SK-N-SH (cell line): Measurements from ENCODE around the gene SLC35F5. TPM values are rescaled to one million over a fixed set of nuclear protein-coding genes. Genes with fewer than 3 reads are reported as not detected.

Experiments used
- CTCF ChIA-PET: fragments of 300-600, 350-600 bp; formaldehyde crosslinking; extraction: SDS; loops from one replicate; lab custom pipeline; 2021; lab: Yijun Ruan, JAX
- POLR2A ChIA-PET: fragments of 350-600 bp; sonication (Branson Sonifier 250); formaldehyde crosslinking; extraction: SDS; loops from one replicate; lab custom pipeline; 2020; ENCODE audit warnings: antibody characterized with exemption, inconsistent platforms; lab: Yijun Ruan, JAX
- DNase-seq: peaks from one replicate; pipeline ENCODE4 v3.0.0; 2012
- H2AFZ ChIP-seq: fragments of 200-600 bp; sonication (generic); 2 replicates; pipeline ENCODE4 v1.8.1; 2016; ENCODE audit warnings: antibody characterized with exemption, mild to moderate bottlenecking, low read depth
- H3F3A ChIP-seq: fragments of 200-600 bp; sonication (generic); replicated peaks from 2 replicates; pipeline ENCODE3; 2016; ENCODE audit warnings: antibody characterized with exemption, mild to moderate bottlenecking; ENCODE audit not compliant: insufficient read depth
- H3K27ac ChIP-seq, 2 experiments: fragments of 200-500 bp in 1 of 2; fragments of 200-600 bp in 1 of 2; sonication (Bioruptor generic) in 1 of 2; sonication (generic), shearing (Covaris generic) in 1 of 2; 2 replicates each; pipeline versions ENCODE4 v1.5.1 to v1.6.1; 2014 to 2016; ENCODE audit warnings: low read depth in 2 of 2, inconsistent platforms in 1 of 2, low read length in 1 of 2, mild to moderate bottlenecking in 1 of 2, mixed read lengths in 1 of 2
- H3K27me3 ChIP-seq: fragments of 200-600 bp; sonication (generic), shearing (Covaris generic); 2 replicates; pipeline ENCODE4 v1.6.1; 2016; ENCODE audit warnings: mixed run types; ENCODE audit not compliant: insufficient read depth
- H3K36me3 ChIP-seq, 2 experiments: fragments of 200-500 bp in 1 of 2; fragments of 200-600 bp in 1 of 2; sonication (Bioruptor generic) in 1 of 2; sonication (generic) in 1 of 2; replicated peaks in 1 of 2; 2 replicates each; pipeline versions ENCODE3 to v1.5.1; 2014 to 2016; ENCODE audit warnings: low read length in 1 of 2, mild to moderate bottlenecking in 1 of 2; ENCODE audit not compliant: insufficient read depth in 2 of 2, control insufficient read depth in 1 of 2
- H3K4me1 ChIP-seq, 2 experiments: fragments of 200-500 bp in 1 of 2; fragments of 200-600 bp in 1 of 2; sonication (Bioruptor generic) in 1 of 2; sonication (generic), shearing (Covaris generic) in 1 of 2; 2 replicates each; pipeline versions ENCODE4 v1.5.1 to v1.6.1; 2014 to 2016; ENCODE audit warnings: low read depth in 1 of 2, low read length in 1 of 2, mixed run types in 1 of 2; ENCODE audit not compliant: insufficient read depth in 2 of 2, control insufficient read depth in 1 of 2
- H3K4me2 ChIP-seq: fragments of 200-600 bp; sonication (generic), shearing (Covaris generic); 2 replicates; pipeline ENCODE4 v1.6.1; 2017; ENCODE audit warnings: mixed run types
- H3K4me3 ChIP-seq, 2 experiments: fragments of 200-500 bp in 1 of 2; fragments of 200-600 bp in 1 of 2; sonication (Bioruptor generic) in 1 of 2; sonication (generic), shearing (Covaris generic) in 1 of 2; 2 replicates each; pipeline versions ENCODE4 v1.5.1 to v1.8.1; 2014 to 2016; ENCODE audit warnings: low read depth in 2 of 2, inconsistent platforms in 1 of 2, low read length in 1 of 2, mild to moderate bottlenecking in 1 of 2, mixed read lengths in 1 of 2, moderate library complexity in 1 of 2
- H3K79me2 ChIP-seq: fragments of 200-600 bp; sonication (generic); 2 replicates; pipeline ENCODE4 v1.8.1; 2017; ENCODE audit warnings: mild to moderate bottlenecking; ENCODE audit not compliant: insufficient read depth
- H3K9ac ChIP-seq: fragments of 200-600 bp; sonication (generic); 2 replicates; pipeline ENCODE4 v1.6.1; 2017; ENCODE audit warnings: mixed run types
- H3K9me2 ChIP-seq: fragments of 200-600 bp; sonication (generic); 2 replicates; pipeline ENCODE4 v1.6.1; 2017; ENCODE audit warnings: mixed run types
- H3K9me3 ChIP-seq: fragments of 200-600 bp; sonication (generic); 2 replicates; pipeline ENCODE4 v1.6.1; 2017; ENCODE audit warnings: mixed run types, mild to moderate bottlenecking, moderate library complexity
- H4K20me1 ChIP-seq: fragments of 200-600 bp; sonication (generic); 2 replicates; pipeline ENCODE4 v1.6.1; 2017; ENCODE audit warnings: mild to moderate bottlenecking, mixed run types; ENCODE audit not compliant: insufficient read depth
- CHD2 ChIP-seq: fragments of 150-350 bp; IDR thresholded peaks from 2 replicates; pipeline ENCODE4 v1.6.1; 2018; ENCODE audit warnings: low read length; ENCODE audit not compliant: partially characterized antibody
- FOXJ3 ChIP-seq: sonication (generic); formaldehyde crosslinking; IDR thresholded peaks from 2 replicates; pipeline ENCODE4 v1.5.1; 2020; ENCODE audit warnings: mild to moderate bottlenecking, missing genetic modification reagents
- FOXM1 ChIP-seq: IDR thresholded peaks from 2 replicates; pipeline ENCODE4 v1.4.0; 2012; ENCODE audit warnings: low read depth, mild to moderate bottlenecking
- JUND ChIP-seq: IDR thresholded peaks from 2 replicates; pipeline ENCODE4 v1.4.0; 2012
- MEF2A ChIP-seq: IDR thresholded peaks from 2 replicates; pipeline ENCODE4 v1.4.0; 2012; ENCODE audit warnings: low read depth, borderline replicate concordance
- NRF1 ChIP-seq: IDR thresholded peaks from 2 replicates; pipeline ENCODE4 v1.6.1; 2012; ENCODE audit warnings: low read depth, mild to moderate bottlenecking, low read length
- PBX3 ChIP-seq: IDR thresholded peaks from 2 replicates; pipeline ENCODE4; 2012
- POLR2AphosphoS5 ChIP-seq: IDR thresholded peaks from 2 replicates; pipeline ENCODE4 v1.6.1; 2012; ENCODE audit warnings: low read depth, low read length
- REST ChIP-seq: IDR thresholded peaks from 2 replicates; pipeline ENCODE4 v1.6.1; 2012; ENCODE audit warnings: mild to moderate bottlenecking, low read depth, low read length, moderate library complexity
- RFX5 ChIP-seq: IDR thresholded peaks from 2 replicates; pipeline ENCODE4 v1.6.1; 2012; ENCODE audit warnings: mild to moderate bottlenecking, improper control_type of control experiment, low read length
- RXRA ChIP-seq: IDR thresholded peaks from 2 replicates; pipeline ENCODE4 v1.4.0; 2012; ENCODE audit warnings: low read depth, mild to moderate bottlenecking, borderline replicate concordance
- SMC3 ChIP-seq: IDR thresholded peaks from 2 replicates; pipeline ENCODE4 v1.6.1; 2012; ENCODE audit warnings: low read depth, low read length, improper control_type of control experiment
- TAF1 ChIP-seq: IDR thresholded peaks from 2 replicates; pipeline ENCODE4 v1.6.1; 2012; ENCODE audit warnings: low read depth, mild to moderate bottlenecking, low read length, moderate library complexity, borderline replicate concordance
- USF1 ChIP-seq: IDR thresholded peaks from 2 replicates; pipeline ENCODE4 v1.4.0; 2012; ENCODE audit warnings: low read depth, borderline replicate concordance
- WGBS: methylation state at CpG from one replicate; pipeline ENCODE4 v1.1.6; 2017; ENCODE audit warnings: low lambda C conversion rate; 5-methylcytosine and 5-hydroxymethylcytosine counted together
- polyA plus RNA-seq, 3 experiments: library from polyadenylated mRNA; depleted of rRNA; stranded (reverse); fragments of >200 nt; gene quantifications; 2 replicates each; pipeline ENCODE4 v1.2.3, GENCODE V29; 2012
- TF ChIP-seq, protein P1 (sequence below): IDR thresholded peaks from 2 replicates; pipeline ENCODE4 v1.4.0; 2012; ENCODE audit warnings: low read depth, borderline replicate concordance
- TF ChIP-seq, protein P2 (sequence below): fragments of 150-350 bp; IDR thresholded peaks from 2 replicates; pipeline ENCODE4 v1.6.1; 2017; ENCODE audit warnings: antibody characterized with exemption, low read length, low read depth, borderline replicate concordance
- TF ChIP-seq, protein P3 (sequence below): fragments of 200-600 bp; sonication (generic); IDR thresholded peaks from 2 replicates; pipeline ENCODE4 v1.6.1; 2017; ENCODE audit warnings: antibody characterized with exemption, mild to moderate bottlenecking, moderate library complexity

Gene SLC35F5
- polyA plus RNA-seq, 1 of the 3 experiments (the other 2 are of a cell fraction): 16.8 TPM

DNA sequence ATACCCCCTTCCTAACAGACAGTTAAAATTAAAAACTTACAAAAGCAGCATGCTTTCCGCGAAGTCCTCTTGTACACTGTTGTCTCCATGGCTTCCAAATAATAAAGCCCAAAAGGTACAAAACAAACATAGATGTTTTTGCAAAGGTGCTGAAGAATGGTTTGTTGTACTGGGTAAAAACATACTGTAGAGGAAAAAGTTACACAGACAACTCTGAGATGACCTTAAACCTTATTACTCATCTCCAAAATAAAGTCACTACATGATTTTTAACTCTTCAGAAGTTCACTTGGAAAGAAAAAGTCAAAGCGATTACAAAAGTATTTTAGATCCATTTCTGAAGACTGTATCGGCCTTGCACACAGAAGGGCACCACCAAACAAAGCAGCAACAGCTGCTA lies 6.1 kb downstream of the SLC35F5 start (continued):
- TF ChIP-seq, protein P1, sequence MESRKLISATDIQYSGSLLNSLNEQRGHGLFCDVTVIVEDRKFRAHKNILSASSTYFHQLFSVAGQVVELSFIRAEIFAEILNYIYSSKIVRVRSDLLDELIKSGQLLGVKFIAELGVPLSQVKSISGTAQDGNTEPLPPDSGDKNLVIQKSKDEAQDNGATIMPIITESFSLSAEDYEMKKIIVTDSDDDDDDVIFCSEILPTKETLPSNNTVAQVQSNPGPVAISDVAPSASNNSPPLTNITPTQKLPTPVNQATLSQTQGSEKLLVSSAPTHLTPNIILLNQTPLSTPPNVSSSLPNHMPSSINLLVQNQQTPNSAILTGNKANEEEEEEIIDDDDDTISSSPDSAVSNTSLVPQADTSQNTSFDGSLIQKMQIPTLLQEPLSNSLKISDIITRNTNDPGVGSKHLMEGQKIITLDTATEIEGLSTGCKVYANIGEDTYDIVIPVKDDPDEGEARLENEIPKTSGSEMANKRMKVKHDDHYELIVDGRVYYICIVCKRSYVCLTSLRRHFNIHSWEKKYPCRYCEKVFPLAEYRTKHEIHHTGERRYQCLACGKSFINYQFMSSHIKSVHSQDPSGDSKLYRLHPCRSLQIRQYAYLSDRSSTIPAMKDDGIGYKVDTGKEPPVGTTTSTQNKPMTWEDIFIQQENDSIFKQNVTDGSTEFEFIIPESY: no peak
- TF ChIP-seq SMC3 (no peak), MEF2A (no peak), FOXM1 (no peak), PBX3 (no peak), CHD2 (no peak), JUND (no peak), RXRA (no peak), FOXJ3 (no peak)
- TF ChIP-seq, protein P2, sequence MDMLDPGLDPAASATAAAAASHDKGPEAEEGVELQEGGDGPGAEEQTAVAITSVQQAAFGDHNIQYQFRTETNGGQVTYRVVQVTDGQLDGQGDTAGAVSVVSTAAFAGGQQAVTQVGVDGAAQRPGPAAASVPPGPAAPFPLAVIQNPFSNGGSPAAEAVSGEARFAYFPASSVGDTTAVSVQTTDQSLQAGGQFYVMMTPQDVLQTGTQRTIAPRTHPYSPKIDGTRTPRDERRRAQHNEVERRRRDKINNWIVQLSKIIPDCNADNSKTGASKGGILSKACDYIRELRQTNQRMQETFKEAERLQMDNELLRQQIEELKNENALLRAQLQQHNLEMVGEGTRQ: no peak

- H3K27me3 ChIP-seq: no peaks in the 10 kb centered on the region
- H3K9ac ChIP-seq: no peak overlapping the region
- no peaks in the 10 kb centered on the region for H3K79me2 ChIP-seq
- H3K4me3 ChIP-seq: no peak overlapping the region
- no peaks in the 10 kb centered on the region for H3F3A ChIP-seq
- H4K20me1 ChIP-seq: no peaks in the 10 kb centered on the region
- ChIA-PET POLR2A (no interaction called here), CTCF (interaction anchor here (1.3 kb wide), 1 partner anchor 21 kb away, joined by 5 read pairs; no protein-coding TSS in a partner anchor)
- 100% methylated on average over 1 of the region's 1 CpG for WGBS
- no peaks in the 10 kb centered on the region for H3K9me2 ChIP-seq
- no peak overlapping the region for H3K27ac ChIP-seq
- no peak overlapping the region for H3K4me2 ChIP-seq
- H2AFZ ChIP-seq: no peak overlapping the region
- H3K4me1 ChIP-seq: no peaks in the 10 kb centered on the region
- peaks cover 77 to 84% of the 10 kb centered on the region in 2 experiments for H3K36me3 ChIP-seq
- no peak for DNase-seq
- no peaks in the 10 kb centered on the region for H3K9me3 ChIP-seq
- no peak for TF ChIP-seq CHD2
- TF ChIP-seq, protein P1: no peak
- TF ChIP-seq REST: no peak
- TF ChIP-seq FOXM1: no peak
- no peak for TF ChIP-seq RFX5
- TF ChIP-seq, protein P3, sequence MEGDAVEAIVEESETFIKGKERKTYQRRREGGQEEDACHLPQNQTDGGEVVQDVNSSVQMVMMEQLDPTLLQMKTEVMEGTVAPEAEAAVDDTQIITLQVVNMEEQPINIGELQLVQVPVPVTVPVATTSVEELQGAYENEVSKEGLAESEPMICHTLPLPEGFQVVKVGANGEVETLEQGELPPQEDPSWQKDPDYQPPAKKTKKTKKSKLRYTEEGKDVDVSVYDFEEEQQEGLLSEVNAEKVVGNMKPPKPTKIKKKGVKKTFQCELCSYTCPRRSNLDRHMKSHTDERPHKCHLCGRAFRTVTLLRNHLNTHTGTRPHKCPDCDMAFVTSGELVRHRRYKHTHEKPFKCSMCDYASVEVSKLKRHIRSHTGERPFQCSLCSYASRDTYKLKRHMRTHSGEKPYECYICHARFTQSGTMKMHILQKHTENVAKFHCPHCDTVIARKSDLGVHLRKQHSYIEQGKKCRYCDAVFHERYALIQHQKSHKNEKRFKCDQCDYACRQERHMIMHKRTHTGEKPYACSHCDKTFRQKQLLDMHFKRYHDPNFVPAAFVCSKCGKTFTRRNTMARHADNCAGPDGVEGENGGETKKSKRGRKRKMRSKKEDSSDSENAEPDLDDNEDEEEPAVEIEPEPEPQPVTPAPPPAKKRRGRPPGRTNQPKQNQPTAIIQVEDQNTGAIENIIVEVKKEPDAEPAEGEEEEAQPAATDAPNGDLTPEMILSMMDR: no peak
- no peak for TF ChIP-seq TAF1
- no peak for TF ChIP-seq SMC3
- TF ChIP-seq NRF1: no peak
- TF ChIP-seq USF1: no peak
- no peak for TF ChIP-seq POLR2AphosphoS5
- no peak for TF ChIP-seq MEF2A
Observed at GRCh38 chr2:113741091-113741490, 15.4 kb downstream of the SLC35F5 start.
